NCI-H1930 (cell line): Measurements from ENCODE around the gene MLYCD.

Experiments
- DNase-seq, 2 experiments: peaks; one replicate each; lab custom pipeline; 2025; lab: John Stamatoyannopoulos, UW

Gene MLYCD

DNA sequence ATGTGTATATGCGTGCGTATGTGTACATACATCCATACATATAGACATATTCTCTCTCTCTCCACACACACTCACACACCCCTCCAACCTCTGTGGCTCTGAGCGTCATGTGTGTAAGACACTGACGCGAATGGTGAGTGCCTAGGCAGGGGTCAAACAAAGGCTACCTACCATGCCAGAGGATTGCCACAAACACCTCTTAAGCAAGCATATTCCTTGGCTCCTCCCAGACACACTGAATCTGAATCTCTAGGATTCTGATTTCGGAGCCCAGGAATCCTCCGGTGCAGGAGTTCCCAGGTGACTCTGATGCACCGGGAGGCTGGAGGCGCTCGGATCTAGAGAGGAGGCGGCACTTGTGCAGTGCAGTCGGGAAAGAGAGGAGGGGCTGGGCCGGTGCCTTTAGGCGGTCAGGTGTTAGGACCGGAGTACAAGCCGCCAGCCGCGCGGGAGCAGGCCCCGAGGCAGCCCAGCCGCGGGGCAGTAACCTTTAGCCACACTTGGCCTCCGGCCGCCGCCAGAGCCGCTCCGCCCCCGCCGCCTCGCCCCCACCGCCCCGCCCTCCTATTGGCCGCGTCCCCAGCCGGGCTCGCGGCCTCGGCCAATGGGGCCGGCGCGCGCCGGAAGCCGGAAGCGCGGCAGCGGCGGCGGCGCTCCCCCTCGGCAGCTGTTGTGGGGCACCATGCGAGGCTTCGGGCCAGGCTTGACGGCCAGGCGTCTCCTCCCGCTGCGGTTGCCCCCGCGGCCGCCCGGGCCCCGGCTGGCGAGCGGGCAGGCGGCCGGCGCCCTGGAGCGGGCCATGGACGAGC, at the start of gene MLYCD:
TSS of gene MLYCD (plus strand) at position 653 of the 809 bp plus-strand sequence. CDS start at position 683, 30 bp downstream.
- DNase-seq, result peak; percentile 15 to 44

DNA sequence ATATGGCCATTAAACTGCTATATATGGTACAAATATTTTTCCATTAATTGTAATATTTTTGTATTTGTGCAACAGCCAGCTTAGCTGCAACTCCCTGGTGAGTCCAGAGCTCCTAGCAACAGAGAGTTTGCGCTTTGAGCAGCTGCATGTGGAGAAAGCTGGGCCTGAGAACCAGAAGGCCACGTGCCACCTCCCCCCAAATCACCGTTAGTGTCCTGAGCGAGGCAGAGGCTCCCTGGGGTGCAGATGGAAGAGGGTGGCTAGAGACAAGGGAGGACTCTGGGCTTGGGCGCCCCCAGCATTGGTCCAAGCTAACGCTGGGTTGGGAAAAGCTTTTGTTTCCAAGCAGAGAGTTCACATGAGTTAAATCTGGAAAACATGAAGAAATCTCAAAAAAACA, 49.5 kb upstream of the MLYCD start:
- no peak for DNase-seq

GRCh38 chr16:83850947-83851346, 48.0 kb upstream of the MLYCD start:
- no peak for DNase-seq

GRCh38 chr16:83851473-83851872, 47.4 kb upstream of the MLYCD start:
- DNase-seq, result no peak

DNA sequence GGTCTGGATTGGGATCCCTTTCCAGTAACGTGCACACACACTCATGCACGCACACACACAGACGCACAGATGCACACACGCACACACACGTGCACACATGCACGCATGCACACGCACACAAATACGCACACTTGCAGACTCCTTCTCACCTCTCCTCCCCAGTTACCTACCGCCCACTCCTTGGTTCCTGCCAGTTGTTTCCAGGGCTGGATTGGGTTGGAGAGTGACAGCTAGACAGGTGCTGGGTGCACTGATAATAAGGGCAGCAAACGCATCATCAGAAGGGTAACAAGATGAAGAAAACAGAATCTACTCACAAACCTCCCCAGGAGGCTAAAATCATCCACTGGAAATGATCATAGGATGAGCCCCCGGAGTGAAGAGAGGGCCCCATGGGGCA, 46.1 kb upstream of the MLYCD start:
- no peak for DNase-seq

- DNase-seq, result no peak
These were observed 45.1 kb upstream of the MLYCD start for GRCh38 chr16:83853834-83854233.

GRCh38 chr16:83854420-83854819, 44.5 kb upstream of the MLYCD start:
- DNase-seq, result no peak

GRCh38 chr16:83856792-83857191, 42.1 kb upstream of the MLYCD start:
- no peak for DNase-seq

DNA sequence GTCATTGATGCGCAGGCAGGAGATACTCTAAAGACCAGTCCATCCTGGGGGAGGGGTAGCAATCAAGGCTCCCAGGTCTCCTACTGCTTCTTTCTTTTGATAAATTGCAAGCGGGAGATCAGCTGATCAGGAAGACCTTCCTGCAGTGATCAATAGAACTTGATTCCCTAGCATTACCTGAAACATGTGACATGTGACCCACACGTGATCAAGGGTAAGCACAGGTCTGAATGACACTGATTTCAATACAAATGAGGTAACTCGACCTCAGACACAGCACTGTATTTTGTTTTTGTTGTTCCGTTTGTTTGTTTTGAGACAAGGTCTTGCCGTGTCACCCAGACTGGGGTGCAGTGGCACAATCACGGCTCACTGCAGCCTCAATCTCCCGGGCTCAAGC, 39.6 kb upstream of the MLYCD start:
- no peak for DNase-seq

DNA sequence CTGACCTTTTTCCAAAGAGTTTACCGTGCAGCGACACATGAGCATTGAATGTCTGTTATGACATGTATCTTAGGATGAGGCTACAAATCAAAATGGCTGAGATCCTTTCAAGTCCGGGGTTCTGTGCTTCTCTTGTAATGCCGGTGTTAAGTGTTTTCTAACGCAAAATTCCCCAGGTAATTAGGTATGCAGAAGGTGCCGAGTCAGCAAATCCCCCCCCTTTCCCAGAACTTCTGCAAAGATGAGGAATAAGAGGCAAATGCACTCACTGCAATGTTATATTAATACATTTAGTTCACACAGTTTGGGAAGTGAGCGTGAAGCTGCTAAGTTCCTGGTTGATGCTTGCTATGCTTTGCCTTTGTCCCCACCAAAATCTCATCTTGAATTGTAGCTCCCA, 36.3 kb upstream of the MLYCD start:
- no peak for DNase-seq

DNA sequence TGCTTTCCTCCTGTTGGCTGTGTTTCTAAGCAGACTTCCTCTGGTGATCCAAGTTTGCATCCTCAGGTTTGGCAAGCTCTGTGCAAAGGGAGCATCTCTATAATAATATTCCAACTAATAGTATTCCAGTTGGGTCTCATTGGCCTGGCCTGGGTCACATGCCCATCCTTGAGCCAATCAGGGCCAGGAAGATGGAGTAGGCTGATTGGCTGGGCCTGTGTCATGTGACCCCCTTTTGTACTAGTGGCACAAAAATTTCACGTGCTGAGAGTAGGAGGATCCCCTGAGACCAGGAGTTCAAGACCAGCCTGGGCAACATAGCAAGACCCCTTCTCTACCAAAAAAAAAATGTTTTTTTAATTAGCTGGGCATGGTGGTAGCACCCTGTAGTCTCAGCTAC, 35.2 kb upstream of the MLYCD start:
- DNase-seq, result no peak

- DNase-seq, result no peak
These were observed 28.1 kb upstream of the MLYCD start for GRCh38 chr16:83870830-83871229.

- no peak for DNase-seq
These were observed 20.1 kb upstream of the MLYCD start for GRCh38 chr16:83878838-83879237.

DNA sequence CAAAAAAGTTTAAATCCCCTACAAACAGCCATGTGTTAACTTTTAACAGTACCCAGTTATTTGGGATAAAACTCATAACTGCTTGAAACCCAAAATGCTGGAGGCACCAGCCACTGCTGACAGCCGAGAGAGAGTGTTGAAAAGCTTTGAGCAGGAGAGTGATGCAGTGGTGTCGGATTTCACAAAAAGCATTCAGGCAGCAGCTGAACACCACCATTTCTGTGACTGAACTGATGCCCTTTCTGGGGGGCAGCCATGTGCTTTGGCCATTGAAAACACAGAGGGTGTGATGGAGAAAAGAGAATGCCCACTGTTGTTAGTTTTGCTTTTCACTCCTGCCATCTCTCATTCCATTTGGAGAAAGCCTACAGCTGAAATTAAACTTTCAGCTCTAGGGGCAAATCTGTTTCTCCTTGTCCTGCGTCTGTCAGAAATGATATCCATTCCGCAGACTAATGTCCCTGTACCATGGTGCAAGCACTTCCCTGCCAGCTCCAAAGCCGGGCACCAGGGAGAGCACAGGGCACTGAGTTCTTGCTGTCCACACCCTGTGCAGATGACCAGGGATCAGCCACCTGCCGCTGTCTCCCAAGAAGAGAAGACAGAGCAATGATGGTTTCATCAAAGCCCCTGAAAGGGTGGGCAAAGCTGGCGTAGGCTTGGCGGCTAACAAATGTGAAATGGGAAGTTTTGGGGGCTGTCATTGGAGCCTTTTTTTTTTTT, 16.6 kb upstream of the MLYCD start:
- no peak for DNase-seq

DNA sequence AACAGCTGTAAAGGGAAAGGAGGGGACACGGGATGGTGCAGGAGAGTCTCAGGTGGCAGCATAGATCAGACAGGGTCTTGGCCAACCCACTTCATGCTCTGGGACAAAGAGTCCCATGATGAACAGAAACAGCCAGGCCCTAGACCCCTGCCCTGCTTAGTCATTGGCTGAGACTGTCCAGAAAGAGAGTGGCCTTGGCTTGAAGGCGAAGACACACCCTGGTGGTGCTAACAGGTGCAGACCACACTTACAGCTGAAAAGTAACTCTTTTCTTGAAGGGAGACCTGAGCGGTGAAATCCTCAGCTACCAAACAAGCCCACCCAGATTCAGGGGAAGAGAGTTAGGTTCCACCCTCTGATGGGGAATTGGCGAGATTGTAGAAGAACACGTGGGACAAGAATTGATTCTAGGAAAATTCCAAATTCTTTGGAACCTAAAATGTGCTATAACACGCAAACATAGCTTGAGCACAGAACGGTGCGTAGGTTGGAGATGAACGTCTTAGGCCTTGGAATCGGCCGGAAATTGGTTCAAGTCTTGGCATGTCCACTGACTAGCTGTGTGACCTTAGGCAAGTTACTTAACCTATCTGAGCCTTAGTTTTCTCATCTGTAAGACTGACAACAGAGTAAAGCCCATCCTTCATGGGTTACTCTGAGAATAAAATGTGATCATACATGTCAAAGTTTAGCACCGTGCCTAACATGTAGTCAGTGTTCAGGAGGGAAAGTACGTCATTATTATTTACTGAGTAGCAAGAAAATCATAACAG, 12.5 kb upstream of the MLYCD start:
- DNase-seq, result no peak

DNA sequence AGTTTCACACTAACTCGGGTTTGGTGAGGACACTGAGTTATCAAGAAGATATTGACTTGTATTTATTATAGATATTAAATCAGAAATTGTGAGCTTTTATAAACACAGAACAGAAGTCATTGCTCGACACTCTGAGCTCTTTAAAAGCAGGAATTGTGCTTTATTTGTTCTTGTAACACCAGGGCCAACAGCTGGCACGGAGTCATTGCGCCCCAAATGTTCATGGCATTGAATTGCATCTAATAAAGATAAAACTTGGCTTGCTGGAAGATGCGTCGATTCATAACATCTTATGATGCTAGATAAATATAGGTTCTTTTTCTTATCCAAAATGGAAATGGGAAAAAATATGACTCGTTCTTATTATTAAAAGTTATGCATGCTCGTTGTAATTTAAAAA, 11.8 kb upstream of the MLYCD start:
- no peak for DNase-seq

DNA sequence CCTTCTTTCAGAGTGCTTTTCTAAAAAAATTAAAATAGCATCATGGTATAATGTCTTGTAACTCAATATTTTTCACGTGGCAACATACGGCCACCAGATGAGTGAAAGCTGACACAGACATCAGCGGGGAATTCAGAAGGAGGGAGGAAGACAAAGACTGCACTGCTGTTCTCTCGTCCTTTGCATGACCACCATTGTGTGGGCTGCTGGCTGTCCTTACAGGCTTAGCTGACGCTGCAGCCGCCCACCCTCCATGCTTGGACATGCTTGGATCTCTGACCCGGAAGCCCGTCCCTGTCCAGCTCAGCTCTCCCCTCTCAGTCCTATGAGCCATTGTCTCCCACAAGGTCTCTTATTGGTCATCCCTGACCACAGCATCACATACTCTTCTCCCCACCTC, 11.4 kb upstream of the MLYCD start:
- DNase-seq, result no peak

DNA sequence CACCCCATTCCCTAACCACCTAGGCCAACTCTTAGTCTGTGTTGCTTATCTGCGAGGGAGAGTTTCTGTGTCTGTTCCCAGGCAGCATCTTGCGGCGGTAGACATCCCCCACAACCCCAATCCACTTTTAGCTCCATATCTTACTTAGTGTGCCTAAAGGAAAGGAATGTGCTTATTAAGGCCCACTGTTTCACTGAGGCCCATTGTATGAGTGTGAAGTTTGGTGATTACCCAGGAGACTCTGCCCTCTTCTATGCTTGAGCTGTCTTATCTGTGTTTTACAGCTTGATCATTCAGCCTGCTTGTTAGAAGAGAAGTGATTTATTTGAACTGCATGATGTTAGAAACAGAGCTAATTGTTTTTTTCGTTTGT, 10.3 kb upstream of the MLYCD start:
- no peak for DNase-seq

DNA sequence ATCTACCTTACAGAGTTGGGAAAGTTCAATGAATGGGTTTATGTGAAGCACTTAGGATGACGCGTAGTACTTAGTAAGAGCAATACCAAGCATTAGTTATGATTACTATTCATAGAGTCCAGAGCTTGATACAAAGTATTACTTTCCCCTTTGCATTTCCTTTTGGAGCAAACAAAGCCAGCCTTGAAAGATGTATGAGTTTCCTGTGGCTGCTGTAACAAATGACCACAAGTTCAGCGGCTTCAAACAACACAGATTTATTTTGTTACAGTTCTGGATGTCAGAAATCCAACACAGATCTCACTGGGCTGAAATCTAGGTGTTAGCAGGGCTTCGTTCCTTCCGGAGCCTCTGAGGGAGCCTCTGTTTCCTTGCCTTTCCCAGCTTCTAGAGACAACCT, 8.6 kb upstream of the MLYCD start:
- DNase-seq, result no peak

GRCh38 chr16:83891742-83892141, 7.2 kb upstream of the MLYCD start:
- DNase-seq, result no peak

DNA sequence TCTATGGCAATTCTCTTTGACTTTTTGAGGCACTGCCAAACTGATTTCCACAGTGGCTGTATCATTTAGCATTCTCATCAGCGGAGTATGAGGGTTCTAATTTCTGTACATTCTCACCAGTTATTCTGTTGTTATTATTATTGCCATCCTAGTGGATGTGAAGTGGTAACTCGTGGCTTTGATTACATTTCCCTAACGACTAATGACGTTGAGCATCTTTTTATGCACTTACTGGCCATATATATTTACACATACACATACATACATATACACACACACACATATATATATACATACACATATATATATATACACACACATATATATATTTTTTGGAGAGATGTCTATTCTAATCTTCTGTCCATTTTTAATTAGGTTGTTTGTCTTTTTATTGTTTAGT, 3.7 kb upstream of the MLYCD start:
- no peak for DNase-seq

DNA sequence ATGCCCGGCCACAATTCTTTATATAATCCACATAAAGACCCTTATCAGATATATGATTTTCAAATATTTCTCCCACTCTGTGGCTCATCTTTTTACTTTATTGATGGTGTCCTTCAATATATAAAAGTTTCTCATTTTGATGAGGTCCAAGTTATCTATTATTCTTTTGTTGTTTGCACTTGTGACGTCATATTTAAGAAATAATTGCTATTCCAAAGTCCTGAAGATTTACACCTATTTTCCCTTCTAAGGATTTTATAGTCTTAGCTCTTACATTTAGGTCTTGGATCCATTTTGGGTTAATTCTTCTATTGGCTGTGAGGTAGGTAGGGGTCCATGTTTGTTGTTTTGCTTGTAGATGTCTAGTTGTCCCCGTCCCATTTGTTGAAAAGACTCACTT, 3.0 kb upstream of the MLYCD start:
- DNase-seq, result no peak
